HCT116 (cell line): ENCODE results near the gene HCN4. TPM values are rescaled to one million over a fixed set of nuclear protein-coding genes. Genes with fewer than 3 reads are reported as not detected.
A peak's percentile ranks its signal among the peaks of the same experiment; 100 is the strongest.

Experiments used
- ATAC-seq: fragments of 200-7000 bp; cut with Tn5 transposase; 2 replicates; pipeline ENCODE4 v1.9.1; 2020; ENCODE audit warnings: mild to moderate bottlenecking, moderate library complexity
- BruUV-seq: library from RNA; stranded (reverse); fragments of 400-500 nt; replicated peaks from 2 replicates; lab custom pipeline; 2021; lab: Mats Ljungman, UMichigan
- CTCF ChIA-PET: fragments of 300-600 bp; sonication (Branson Sonifier 250); formaldehyde crosslinking; loops from one replicate; lab custom pipeline; 2021; ENCODE audit warnings: antibody characterized with exemption; lab: Charles Lee
- POLR2A ChIA-PET: fragments of 300-600, 350-600 bp; sonication (Branson Sonifier 250); formaldehyde crosslinking; loops from one replicate; lab custom pipeline; 2021; ENCODE audit warnings: antibody characterized with exemption; lab: Charles Lee
- RAD21 ChIA-PET, 2 experiments: fragments of 300-600 bp; sonication (Branson Sonifier 250); formaldehyde crosslinking; loops; one replicate each; lab custom pipeline; 2023; ENCODE audit warnings: low total read pairs in 2 of 2; ENCODE audit not compliant: uncharacterized antibody in 2 of 2, unreplicated experiment in 2 of 2, low non-redundant PET in 1 of 2; lab: Charles Lee
- DNase-seq: peaks from one replicate; pipeline ENCODE4 v3.0.0-alpha.2; 2010; ENCODE audit warnings: low read depth, low spot score
- H2AFZ ChIP-seq: fragments of 200-600 bp; shearing (Covaris generic), sonication (generic); 2 replicates; pipeline ENCODE4 v1.6.1; 2017; ENCODE audit warnings: low read depth, mixed run types, mixed read lengths, antibody characterized with exemption, low read length; ENCODE audit not compliant: poor library complexity, severe bottlenecking
- H3K27ac ChIP-seq: 2 replicates; pipeline ENCODE4 v1.5.1; 2012; ENCODE audit warnings: low read depth, low read length
- H3K27me3 ChIP-seq: fragments of 200-600 bp; sonication (generic); 2 replicates; pipeline ENCODE4 v1.6.1; 2016; ENCODE audit warnings: mixed run types, low read length, mixed read lengths; ENCODE audit not compliant: insufficient read depth
- H3K36me3 ChIP-seq, 2 experiments: fragments of 200-500 bp in 1 of 2; fragments of 200-600 bp in 1 of 2; sonication (Bioruptor generic) in 1 of 2; sonication (generic) in 1 of 2; 2 replicates each; pipeline versions ENCODE4 v1.5.1 to v1.6.1; 2014 to 2016; ENCODE audit warnings: low read length in 2 of 2, inconsistent platforms in 1 of 2, mixed read lengths in 1 of 2, mixed run types in 1 of 2; ENCODE audit not compliant: insufficient read depth in 2 of 2, control insufficient read depth in 1 of 2
- H3K4me1 ChIP-seq, 2 experiments: fragments of 200-600 bp in 1 of 2; sonication (generic) in 1 of 2; 2 replicates each; pipeline versions ENCODE4 v1.5.1 to v1.6.1; 2012 to 2017; ENCODE audit warnings: low read length in 2 of 2, inconsistent platforms in 1 of 2, mild to moderate bottlenecking in 1 of 2, mixed read lengths in 1 of 2, mixed run types in 1 of 2, moderate library complexity in 1 of 2; ENCODE audit not compliant: insufficient read depth in 2 of 2, control insufficient read depth in 1 of 2
- H3K4me2 ChIP-seq: fragments of 200-600 bp; sonication (generic); 2 replicates; pipeline ENCODE4 v1.6.1; 2017; ENCODE audit warnings: mixed run types, low read length, mixed read lengths
- H3K4me3 ChIP-seq, 2 experiments: fragments of 200-600 bp in 1 of 2; sonication (generic) in 1 of 2; replicated peaks in 1 of 2; 2 replicates each; pipeline ENCODE4 v1.5.1; 2011 to 2016; ENCODE audit warnings: low read length in 2 of 2, control low read depth in 1 of 2, low read depth in 1 of 2, mild to moderate bottlenecking in 1 of 2, mixed read lengths in 1 of 2, mixed run types in 1 of 2
- H3K79me2 ChIP-seq: fragments of 200-600 bp; sonication (generic); 2 replicates; pipeline ENCODE4 v1.6.1; 2017; ENCODE audit warnings: mild to moderate bottlenecking, mixed run types, low read length, moderate library complexity, mixed read lengths; ENCODE audit not compliant: insufficient read depth
- H3K9ac ChIP-seq: fragments of 200-600 bp; sonication (generic); 2 replicates; pipeline ENCODE4 v1.6.1; 2016; ENCODE audit warnings: low read length, mixed read lengths
- H3K9me2 ChIP-seq: fragments of 200-600 bp; sonication (generic), shearing (Covaris generic); 2 replicates; pipeline ENCODE4 v1.6.1; 2017; ENCODE audit warnings: mixed run types, mild to moderate bottlenecking, moderate library complexity; ENCODE audit not compliant: insufficient read depth
- H3K9me3 ChIP-seq, 2 experiments: fragments of 200-500 bp in 1 of 2; fragments of 200-600 bp in 1 of 2; sonication (Bioruptor generic) in 1 of 2; sonication (generic) in 1 of 2; 2 replicates each; pipeline ENCODE4 v1.6.1; 2014 to 2017; ENCODE audit warnings: low read length in 2 of 2, mixed read lengths in 2 of 2, inconsistent platforms in 1 of 2, low read depth in 1 of 2, mild to moderate bottlenecking in 1 of 2, mixed run types in 1 of 2, moderate library complexity in 1 of 2; ENCODE audit not compliant: control insufficient read depth in 1 of 2, insufficient read depth in 1 of 2
- H4K20me1 ChIP-seq: fragments of 200-600 bp; sonication (generic), shearing (Covaris generic); 2 replicates; pipeline ENCODE4 v1.6.1; 2017; ENCODE audit warnings: mixed run types, mild to moderate bottlenecking, moderate library complexity; ENCODE audit not compliant: insufficient read depth
- CBX3 ChIP-seq: IDR thresholded peaks from 2 replicates; pipeline ENCODE4 v1.6.1; 2012; ENCODE audit warnings: low read depth
- CEBPB ChIP-seq: IDR thresholded peaks from 2 replicates; pipeline ENCODE4 v1.6.1; 2012; ENCODE audit warnings: low read depth
- ELF1 ChIP-seq: IDR thresholded peaks from 2 replicates; pipeline ENCODE4 v1.6.1; 2012; ENCODE audit warnings: low read depth, borderline replicate concordance
- EZH2 ChIP-seq: fragments of 200-600 bp; sonication (generic); IDR thresholded peaks from 2 replicates; pipeline ENCODE4 v1.6.1; 2017; ENCODE audit warnings: antibody characterized with exemption, mixed run types
- EZH2phosphoT487 ChIP-seq: fragments of 200-600 bp; IDR thresholded peaks from 2 replicates; pipeline ENCODE4 v1.6.1; 2018; ENCODE audit warnings: antibody characterized with exemption, borderline replicate concordance
- JUND ChIP-seq: IDR thresholded peaks from 2 replicates; pipeline ENCODE4 v1.6.1; 2012
- POLR2AphosphoS5 ChIP-seq: IDR thresholded peaks from 2 replicates; pipeline ENCODE4 v1.6.1; 2011; ENCODE audit warnings: mild to moderate bottlenecking, low read depth, low read length, moderate library complexity
- RAD21 ChIP-seq: IDR thresholded peaks from 2 replicates; pipeline ENCODE4 v1.6.1; 2012; ENCODE audit warnings: low read depth, mild to moderate bottlenecking
- SIN3A ChIP-seq: IDR thresholded peaks from 2 replicates; pipeline ENCODE4 v1.6.1; 2012; ENCODE audit warnings: low read depth
- SRF ChIP-seq: IDR thresholded peaks from 2 replicates; pipeline ENCODE4 v1.6.1; 2012; ENCODE audit warnings: low read depth
- TCF7L2 ChIP-seq: IDR thresholded peaks from 2 replicates; pipeline ENCODE4 v1.7.0; 2011; ENCODE audit warnings: borderline replicate concordance, inconsistent platforms; ENCODE audit not compliant: insufficient read depth, insufficient read length; ENCODE audit errors: extremely low read depth
- YY1 ChIP-seq: IDR thresholded peaks from 2 replicates; pipeline ENCODE4 v1.6.1; 2011; ENCODE audit warnings: low read length, low read depth, moderate library complexity, mild to moderate bottlenecking; ENCODE audit not compliant: insufficient replicate concordance; ENCODE audit errors: extremely low read depth
- ZFX ChIP-seq: fragments of 450-650 bp; IDR thresholded peaks from 2 replicates; pipeline ENCODE4 v1.6.1; 2017
- ZNF274 ChIP-seq: fragments of 200-500 bp; sonication (Bioruptor generic); IDR thresholded peaks from 2 replicates; pipeline ENCODE4 v1.6.1; 2014; ENCODE audit warnings: mild to moderate bottlenecking, low read depth, low read length, inconsistent platforms
- intact Hi-C: fragments of 100-400 bp; cut with micrococcal nuclease; formaldehyde crosslinking; loops from 2 replicates; pipeline ENCODE4 v1.10.0; 2022
- total RNA-seq: library from RNA; stranded (reverse); gene quantifications from one replicate; pipeline ENCODE4 v1.2.1, GENCODE V29; 2021; ENCODE audit not compliant: unreplicated experiment
- TF ChIP-seq, protein P1 (sequence below): IDR thresholded peaks from 2 replicates; pipeline ENCODE4 v1.6.1; 2012
- TF ChIP-seq, protein P2 (sequence below), 3 experiments: fragments of 200-600 bp in 1 of 3; sonication (generic) in 1 of 3; IDR thresholded peaks in 2 of 3; conservative IDR thresholded peaks in 1 of 3; 2 replicates each; pipeline ENCODE4 v1.5.1; 2012 to 2017; ENCODE audit warnings: low read depth in 2 of 3, low read length in 2 of 3, antibody characterized with exemption in 1 of 3, borderline replicate concordance in 1 of 3, control low read depth in 1 of 3, mild to moderate bottlenecking in 1 of 3, mixed read lengths in 1 of 3, mixed run types in 1 of 3, moderate library complexity in 1 of 3; ENCODE audit not compliant: insufficient read depth in 1 of 3

HCN4 gene
- total RNA-seq, 1 experiment from 2014 or later = 1.7 TPM

DNA sequence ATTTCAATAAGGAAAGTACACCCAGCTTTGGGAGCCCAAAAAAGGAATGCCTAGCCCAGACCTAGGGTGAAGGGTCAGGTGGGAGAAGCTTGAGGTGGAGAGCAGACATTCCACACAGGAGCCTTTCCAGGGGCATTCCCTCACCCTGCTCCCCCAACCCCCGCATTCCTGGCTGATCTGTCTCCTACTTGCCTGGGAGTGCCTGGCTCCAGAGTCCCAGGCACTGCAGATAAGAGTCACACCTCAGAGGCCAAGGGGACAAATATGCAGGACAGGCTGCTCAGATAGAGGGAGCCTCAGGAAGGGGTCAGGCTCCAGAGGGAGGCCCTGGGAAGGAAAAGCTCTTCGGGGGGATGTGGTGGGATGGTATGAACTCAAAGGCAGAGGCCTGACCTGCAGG is 20.8 kb upstream of the HCN4 start:
- H4K20me1 ChIP-seq = no peaks in the 10 kb centered on the region
- POLR2A ChIA-PET = no interaction called here

DNA sequence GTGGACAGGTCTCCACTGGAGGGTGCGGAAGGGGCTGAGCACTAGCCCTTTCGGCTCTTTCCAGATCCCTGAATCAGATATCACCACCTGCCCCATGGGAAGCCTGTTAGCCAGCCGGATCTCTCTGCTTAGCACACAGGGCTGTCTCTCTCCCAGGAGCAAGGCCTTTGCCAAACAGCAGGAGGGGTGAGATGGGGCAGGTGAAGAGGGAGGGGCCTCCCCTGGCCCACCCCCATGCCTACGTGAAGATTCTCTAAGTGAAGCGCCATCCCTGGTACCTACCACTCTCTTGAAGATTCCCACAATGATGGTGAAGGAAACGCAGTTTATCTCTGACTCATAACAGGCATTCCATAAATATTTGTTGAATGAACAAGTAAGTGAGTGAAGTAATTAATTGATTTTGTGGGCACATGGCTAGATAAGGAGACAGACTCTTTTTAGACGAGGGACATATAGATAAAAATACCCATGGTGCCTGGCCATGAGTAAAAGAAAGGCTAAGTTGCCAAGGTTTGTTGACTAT is 19.6 kb upstream of the HCN4 start:
- intact Hi-C loops = no loop called here
- H3K27ac ChIP-seq = no peak overlapping the region; the same call in 1 of the 2 replicates
- TF ChIP-seq EZH2 = no peak
- TF ChIP-seq ELF1 = no peak
- TF ChIP-seq CBX3 = peak; percentile 77; the same call in 1 of the 2 replicates
- TF ChIP-seq, protein P1, sequence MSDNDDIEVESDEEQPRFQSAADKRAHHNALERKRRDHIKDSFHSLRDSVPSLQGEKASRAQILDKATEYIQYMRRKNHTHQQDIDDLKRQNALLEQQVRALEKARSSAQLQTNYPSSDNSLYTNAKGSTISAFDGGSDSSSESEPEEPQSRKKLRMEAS = peak; percentile 94
- TF ChIP-seq SIN3A = peak; percentile 65; the same call in 1 of the 2 replicates
- TF ChIP-seq JUND = peak; percentile 85
- peak; percentile 69 for TF ChIP-seq CEBPB
- TF ChIP-seq YY1 = no peak
- no peak for TF ChIP-seq EZH2phosphoT487
- 0 out of 2 replicates have a peak, but pooled peaks have one; percentile 2 for TF ChIP-seq RAD21
- TF ChIP-seq POLR2AphosphoS5 = peak; percentile 26; the same call in 1 of the 2 replicates
- TF ChIP-seq ZNF274 = no peak
- TF ChIP-seq TCF7L2 = no peak

More for the DNA sequence above, 20.8 kb upstream of the HCN4 start:
- ChIA-PET CTCF (no interaction called here), RAD21 (no interaction called here)
- peaks cover 20 to 28% of the 10 kb centered on the region in 2 experiments for H3K4me1 ChIP-seq
- TF ChIP-seq CEBPB (no peak), SRF (no peak), TCF7L2 (no peak), ZNF274 (no peak), ZFX (no peak)
- TF ChIP-seq, protein P2, sequence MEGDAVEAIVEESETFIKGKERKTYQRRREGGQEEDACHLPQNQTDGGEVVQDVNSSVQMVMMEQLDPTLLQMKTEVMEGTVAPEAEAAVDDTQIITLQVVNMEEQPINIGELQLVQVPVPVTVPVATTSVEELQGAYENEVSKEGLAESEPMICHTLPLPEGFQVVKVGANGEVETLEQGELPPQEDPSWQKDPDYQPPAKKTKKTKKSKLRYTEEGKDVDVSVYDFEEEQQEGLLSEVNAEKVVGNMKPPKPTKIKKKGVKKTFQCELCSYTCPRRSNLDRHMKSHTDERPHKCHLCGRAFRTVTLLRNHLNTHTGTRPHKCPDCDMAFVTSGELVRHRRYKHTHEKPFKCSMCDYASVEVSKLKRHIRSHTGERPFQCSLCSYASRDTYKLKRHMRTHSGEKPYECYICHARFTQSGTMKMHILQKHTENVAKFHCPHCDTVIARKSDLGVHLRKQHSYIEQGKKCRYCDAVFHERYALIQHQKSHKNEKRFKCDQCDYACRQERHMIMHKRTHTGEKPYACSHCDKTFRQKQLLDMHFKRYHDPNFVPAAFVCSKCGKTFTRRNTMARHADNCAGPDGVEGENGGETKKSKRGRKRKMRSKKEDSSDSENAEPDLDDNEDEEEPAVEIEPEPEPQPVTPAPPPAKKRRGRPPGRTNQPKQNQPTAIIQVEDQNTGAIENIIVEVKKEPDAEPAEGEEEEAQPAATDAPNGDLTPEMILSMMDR (IDR thresholded peaks at IDR 0.05 in 2 of 3, conservative IDR thresholded peaks at IDR 0.05 in 1 of 3; ENCODE audit: borderline replicate concordance in 1 of 3, insufficient read depth in 1 of 3, low read depth in 2 of 3, low read length in 2 of 3) = no peak
- no peaks in the 10 kb centered on the region for H3K9me3 ChIP-seq
- peak overlapping the region; percentile 41 for H3K4me2 ChIP-seq
- no peak overlapping the region for H3K27ac ChIP-seq
- intact Hi-C loops = no loop called here
- no peaks in the 10 kb centered on the region for H3K79me2 ChIP-seq
- H3K9me2 ChIP-seq = no peaks in the 10 kb centered on the region
- no peak overlapping the region for H2AFZ ChIP-seq
- DNase-seq (no peak), ATAC-seq (no peak)
- no peaks in the 10 kb centered on the region for H3K36me3 ChIP-seq
- BruUV-seq = no TSS peak
- peaks cover 12% of the 10 kb centered on the region; the same call in 1 of the 2 replicates for H3K27me3 ChIP-seq
- no peak overlapping the region for H3K9ac ChIP-seq
- no peak overlapping the region for H3K4me3 ChIP-seq

More for the DNA sequence above, 19.6 kb upstream of the HCN4 start:
- ATAC-seq (peak; percentile 92), DNase-seq (peak; percentile 72)
- H3K9ac ChIP-seq = no peak overlapping the region
- H3K27me3 ChIP-seq = peaks cover 4% of the 10 kb centered on the region; the same call in 1 of the 2 replicates
- no peaks in the 10 kb centered on the region for H4K20me1 ChIP-seq
- H3K9me3 ChIP-seq = no peaks in the 10 kb centered on the region
- ChIA-PET RAD21 (no interaction called here), CTCF (no interaction called here), POLR2A (no interaction called here)
- H3K79me2 ChIP-seq = no peaks in the 10 kb centered on the region
- H3K4me2 ChIP-seq = peak overlapping the region; percentile 35
- BruUV-seq = no TSS peak
- no peaks in the 10 kb centered on the region for H3K9me2 ChIP-seq
- H3K4me3 ChIP-seq = no peak overlapping the region
- H3K36me3 ChIP-seq = no peaks in the 10 kb centered on the region
- peaks cover 20 to 28% of the 10 kb centered on the region in 2 experiments for H3K4me1 ChIP-seq
- no peak overlapping the region for H2AFZ ChIP-seq
